ENCODE measurements around the gene CFC1B. TPM values are rescaled to one million over a fixed set of nuclear protein-coding genes. Genes with fewer than 3 reads are reported as not detected.
"Not testable (repeated sequence)": the region's sequence is repeated elsewhere in the genome, so short reads cannot be mapped to it uniquely, and the experiment has no call there.

CFC1B gene

GRCh38 chr2:130576209-130576784, 55.3 kb downstream of the CFC1B start:
- not testable (repeated sequence) for H2BK15ac ChIP-seq (ENCODE audit: low read length); H3K14ac ChIP-seq (ENCODE audit: low read length); H3K4me1 ChIP-seq (ENCODE audit: control insufficient read depth in 2 of 2, insufficient read depth in 1 of 2, low read depth in 1 of 2, low read length in 2 of 2); H3K9me3 ChIP-seq (replicated peaks in 1 of 2; ENCODE audit: control insufficient read depth in 2 of 2, insufficient read depth in 1 of 2, low read depth in 1 of 2, low read length in 2 of 2); H2AK5ac ChIP-seq (ENCODE audit: low read depth, low read length); H3K4ac ChIP-seq (ENCODE audit: low read length); H2BK12ac ChIP-seq (ENCODE audit: low read length); H3K79me1 ChIP-seq (ENCODE audit: low read depth, low read length); H3K27me3 ChIP-seq (ENCODE audit: control insufficient read depth in 3 of 3, insufficient read depth in 3 of 3, low read depth in 1 of 3, low read length in 3 of 3); H3K18ac ChIP-seq (ENCODE audit: low read length); DNase-seq (ENCODE audit: low spot score); H3K23ac ChIP-seq (ENCODE audit: low read depth, low read length, poor library complexity); H4K91ac ChIP-seq (ENCODE audit: low read depth, low read length, poor library complexity); H2BK5ac ChIP-seq (ENCODE audit: low read length); H3K4me3 ChIP-seq (ENCODE audit: low read length in 2 of 2); H3K36me3 ChIP-seq (replicated peaks in 1 of 2; ENCODE audit: control insufficient read depth in 2 of 2, insufficient read depth in 2 of 2, low read length in 2 of 2); H2AFZ ChIP-seq (ENCODE audit: low read length); H3K4me2 ChIP-seq (ENCODE audit: insufficient read depth, low read length, poor library complexity, severe bottlenecking); H3K9ac ChIP-seq (ENCODE audit: low read depth, low read length, poor library complexity); H4K8ac ChIP-seq (ENCODE audit: low read depth, low read length); H2BK120ac ChIP-seq (ENCODE audit: low read depth, low read length); H3K27ac ChIP-seq (replicated peaks; ENCODE audit: low read length)
- WGBS, 2 donors (ENCODE audit: extremely low coverage in 2 of 2, insufficient read length in 2 of 2, insufficient replicate concordance in 1 of 2): no CpG with 5 or more reads among the region's 8 CpGs

- not testable (repeated sequence) for H2BK5ac ChIP-seq (ENCODE audit: low read length); H3K27me3 ChIP-seq (ENCODE audit: control insufficient read depth in 3 of 3, insufficient read depth in 3 of 3, low read depth in 1 of 3, low read length in 3 of 3); H3K9me3 ChIP-seq (replicated peaks in 1 of 2; ENCODE audit: control insufficient read depth in 2 of 2, insufficient read depth in 1 of 2, low read depth in 1 of 2, low read length in 2 of 2); H2BK12ac ChIP-seq (ENCODE audit: low read length); H2BK15ac ChIP-seq (ENCODE audit: low read length); H3K4me2 ChIP-seq (ENCODE audit: insufficient read depth, low read length, poor library complexity, severe bottlenecking); H3K79me1 ChIP-seq (ENCODE audit: low read depth, low read length); H2BK120ac ChIP-seq (ENCODE audit: low read depth, low read length); H3K9ac ChIP-seq (ENCODE audit: low read depth, low read length, poor library complexity); H2AFZ ChIP-seq (ENCODE audit: low read length); H3K18ac ChIP-seq (ENCODE audit: low read length); H3K27ac ChIP-seq (replicated peaks; ENCODE audit: low read length); H3K4ac ChIP-seq (ENCODE audit: low read length); H3K23ac ChIP-seq (ENCODE audit: low read depth, low read length, poor library complexity); H3K14ac ChIP-seq (ENCODE audit: low read length); H3K36me3 ChIP-seq (replicated peaks in 1 of 2; ENCODE audit: control insufficient read depth in 2 of 2, insufficient read depth in 2 of 2, low read length in 2 of 2); H3K4me1 ChIP-seq (ENCODE audit: control insufficient read depth in 2 of 2, insufficient read depth in 1 of 2, low read depth in 1 of 2, low read length in 2 of 2); H4K91ac ChIP-seq (ENCODE audit: low read depth, low read length, poor library complexity); H4K8ac ChIP-seq (ENCODE audit: low read depth, low read length); H3K4me3 ChIP-seq (ENCODE audit: low read length in 2 of 2); DNase-seq (ENCODE audit: low spot score); H2AK5ac ChIP-seq (ENCODE audit: low read depth, low read length)
- no CpG with 5 or more reads among the region's 4 CpGs for WGBS, 2 donors (ENCODE audit: extremely low coverage in 2 of 2, insufficient read length in 2 of 2, insufficient replicate concordance in 1 of 2)
Observed at GRCh38 chr2:130577559-130577958, 56.5 kb downstream of the CFC1B start.

Small RNA genes lying within 50 kb of the gene (small RNA-seq; reads per million reads assigned to genes)
- not detected for gene RF00017 (ENCODE audit: insufficient read depth)
- gene RNU6-473P (ENCODE audit: insufficient read depth): not detected

Data from neuronal stem cell (in vitro differentiated cells).